HG02642 (cell line): ENCODE data around the gene SDCBP2.

Experiments
- ATAC-seq: cut with Tn5 transposase; IDR thresholded peaks from one replicate; pipeline ENCODE4 v1.9.1; 2021; ENCODE audit warnings: mild to moderate bottlenecking; ENCODE audit not compliant: unreplicated experiment, poor library complexity

The SDCBP2 gene

DNA sequence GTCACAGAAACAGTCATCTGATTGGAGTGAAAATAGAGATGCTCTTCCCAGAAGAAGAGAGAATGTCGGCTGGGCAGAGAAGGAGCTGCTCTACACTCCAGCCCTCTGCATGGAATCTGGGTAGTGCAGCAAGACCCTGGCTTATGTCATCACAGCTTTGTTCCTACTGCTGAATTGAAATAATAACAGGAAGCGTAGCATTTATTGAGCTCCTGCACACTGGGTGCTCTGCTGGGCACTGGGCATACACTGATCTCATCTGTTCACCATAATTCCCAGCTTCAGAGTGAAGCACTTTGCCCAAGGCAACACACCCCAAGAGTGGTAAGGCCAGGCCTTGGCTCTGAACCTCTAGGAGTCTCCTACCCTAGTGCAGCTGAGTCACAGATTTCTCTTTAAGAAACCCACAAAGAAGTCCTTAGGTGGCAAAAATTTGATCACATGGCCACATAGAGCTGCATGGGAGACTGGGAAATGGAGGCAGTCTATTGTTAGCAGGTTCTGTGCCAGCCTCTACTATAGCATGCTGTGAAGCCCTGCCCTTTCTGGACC is 3.9 kb upstream of the SDCBP2 start:
- no peak for ATAC-seq

- ATAC-seq, result no peak
Observed at GRCh38 chr20:1331801-1332453, 3.0 kb upstream of the SDCBP2 start.

DNA sequence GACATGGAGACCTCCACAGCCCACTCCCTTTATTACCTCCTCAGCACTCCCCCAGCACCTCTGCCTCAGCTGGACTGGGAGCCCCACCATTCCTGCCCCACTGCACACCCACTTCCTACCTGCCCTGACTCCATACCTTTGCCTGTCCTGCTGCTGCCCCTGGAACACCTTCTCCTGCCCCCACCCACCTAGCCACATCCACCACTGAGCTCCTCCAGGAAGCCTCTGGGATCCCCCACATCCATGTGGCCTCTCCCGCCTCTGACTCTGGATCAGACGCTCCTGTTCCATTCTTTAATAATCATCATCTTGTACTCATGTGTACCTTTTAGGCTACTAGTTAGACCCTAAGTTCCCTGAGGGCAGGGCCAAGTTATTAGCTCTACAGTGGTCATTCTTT is 2.2 kb upstream of the SDCBP2 start:
- ATAC-seq, result no peak

DNA sequence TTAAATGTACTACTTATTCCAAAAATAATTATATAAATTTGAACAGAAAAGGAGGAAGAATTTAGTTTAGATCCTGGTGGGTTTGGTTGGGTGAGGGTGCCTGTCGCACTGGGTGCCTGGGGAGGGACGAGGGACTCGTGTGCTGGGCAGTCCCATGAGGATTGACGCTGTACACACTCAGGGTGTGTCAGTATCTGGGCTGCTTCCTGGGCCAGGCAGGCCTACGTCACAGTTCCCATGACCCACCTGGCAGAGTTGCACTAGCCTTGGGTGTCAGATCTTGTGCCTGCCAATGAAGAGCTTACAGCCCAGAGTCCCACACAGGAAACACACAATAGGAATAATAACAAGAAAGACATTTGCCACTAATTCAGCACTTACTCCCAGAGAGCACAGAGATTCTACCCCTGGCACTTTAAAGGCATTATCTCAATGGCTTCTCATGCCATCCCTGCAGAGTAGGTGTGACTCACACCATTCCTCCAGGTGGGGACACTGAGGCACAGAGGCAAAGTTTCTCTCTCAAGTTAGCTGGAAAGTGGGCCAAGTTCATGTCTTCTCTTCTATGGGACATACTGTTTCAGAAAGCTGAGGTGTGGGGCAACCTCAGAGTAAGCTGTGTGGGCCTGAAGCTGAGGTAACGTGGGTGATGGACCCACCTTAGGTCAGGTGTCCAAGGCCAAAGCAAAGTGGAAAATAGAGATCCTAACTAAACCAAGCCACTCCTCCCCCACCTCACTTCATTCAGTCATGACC is 1.3 kb upstream of the SDCBP2 start:
- no peak for ATAC-seq

GRCh38 chr20:1327827-1328679 is 886 bp downstream of the SDCBP2 start:
- ATAC-seq, result no peak

DNA sequence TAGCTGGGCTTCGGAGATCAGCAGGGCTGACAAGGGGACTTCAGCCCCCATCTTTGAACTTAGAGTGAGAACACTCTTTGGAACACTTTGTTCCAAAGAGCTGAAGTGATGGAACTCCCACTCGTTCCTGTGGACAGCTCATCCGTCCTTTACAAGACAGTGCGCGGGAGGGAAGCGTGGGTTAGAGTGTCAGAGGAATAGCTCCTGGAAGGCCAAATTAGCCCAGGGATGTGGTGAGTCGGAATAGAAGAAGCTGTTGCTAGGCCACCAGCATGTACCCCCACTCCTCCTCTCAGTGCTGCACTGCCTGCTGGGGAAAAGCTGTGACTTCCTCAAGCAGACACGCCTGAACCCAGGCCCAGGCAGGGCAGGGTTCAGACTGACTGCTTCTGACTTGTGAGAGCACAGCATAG is 1.7 kb downstream of the SDCBP2 start:
- no peak for ATAC-seq

GRCh38 chr20:1326031-1326930 is 2.7 kb downstream of the SDCBP2 start:
- ATAC-seq, result no peak

- peak; percentile 88 for ATAC-seq
Observed at GRCh38 chr20:1325173-1326030, 3.5 kb downstream of the SDCBP2 start.

DNA sequence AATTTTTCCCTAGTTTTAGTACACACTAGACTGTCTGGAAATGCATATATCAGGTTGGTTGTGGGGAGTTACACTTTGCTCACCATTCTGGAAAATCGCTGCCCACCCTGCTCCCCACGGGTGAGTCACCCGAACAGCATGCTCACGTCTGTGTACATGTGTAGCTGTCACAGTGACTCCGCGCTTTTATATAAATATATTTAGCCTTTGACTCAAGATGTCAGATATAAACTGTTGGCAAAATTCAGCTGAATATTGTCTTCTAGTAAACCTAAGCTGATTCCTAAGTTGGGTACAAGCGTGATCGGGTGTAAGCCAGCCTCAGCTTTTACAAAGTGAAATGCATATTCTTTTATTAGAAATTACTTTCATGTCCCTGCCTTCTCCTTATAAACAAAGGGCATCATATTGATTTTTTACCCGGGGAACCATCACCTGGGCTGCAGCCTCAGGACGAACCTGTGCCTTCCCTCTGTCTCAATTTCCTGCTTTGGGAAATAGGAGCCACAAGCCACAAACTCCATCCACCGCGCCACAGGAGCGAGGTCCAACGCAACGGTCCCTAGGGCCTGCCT is 4.3 kb downstream of the SDCBP2 start:
- ATAC-seq, result no peak

DNA sequence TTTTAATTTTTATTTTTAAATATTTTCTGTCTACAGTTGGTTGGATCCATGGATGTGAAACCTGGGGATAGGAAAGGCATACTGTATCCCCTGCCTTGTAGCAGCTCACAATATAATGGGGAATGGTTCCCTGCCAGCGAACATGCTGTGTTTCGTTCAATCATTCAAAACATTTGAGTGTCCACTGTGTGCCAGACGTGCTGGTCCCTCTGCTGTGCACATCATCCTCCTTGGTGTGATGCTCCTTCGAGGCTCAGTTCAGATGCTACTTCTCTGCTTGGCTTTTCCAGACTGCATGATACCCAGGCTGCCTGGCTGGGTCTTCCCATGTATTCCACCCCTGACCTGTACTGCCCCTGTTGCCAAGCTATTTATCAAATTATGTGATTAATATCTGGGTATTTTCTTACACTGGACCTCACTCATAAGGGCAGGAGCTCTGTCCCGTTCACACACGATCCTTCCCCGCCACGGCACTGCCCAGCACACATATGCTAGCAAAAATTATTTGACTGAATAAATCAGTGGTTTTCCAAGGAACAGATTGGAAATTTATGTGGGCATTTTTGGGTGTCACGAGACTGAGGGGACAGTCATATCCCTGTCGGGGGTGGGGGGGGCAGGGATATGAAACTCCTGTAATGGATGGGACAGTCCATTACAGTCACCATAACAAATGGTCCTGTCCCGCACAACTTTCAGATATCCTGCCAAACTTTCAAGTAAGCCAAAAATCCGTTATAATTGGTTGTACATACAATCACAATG is 4.9 kb downstream of the SDCBP2 start:
- no peak for ATAC-seq

DNA sequence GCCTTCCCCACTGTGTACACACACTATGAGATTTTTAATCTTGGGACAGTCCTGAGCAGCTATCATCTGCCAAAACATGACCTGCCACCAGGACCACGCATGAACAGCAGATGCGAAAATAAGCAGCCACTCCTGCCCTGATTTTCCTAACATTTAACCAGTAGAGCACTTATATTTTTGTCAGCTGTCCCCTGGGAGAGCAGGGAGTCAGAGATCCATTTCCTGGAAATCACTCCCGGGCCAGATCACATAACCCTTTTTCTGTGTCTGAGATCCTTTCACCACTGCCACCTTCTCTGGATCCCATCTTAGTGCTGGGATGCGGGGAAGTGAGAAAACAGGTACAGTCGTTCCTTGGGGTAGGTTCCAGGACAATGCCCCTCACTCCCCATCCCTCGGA is 5.7 kb downstream of the SDCBP2 start:
- ATAC-seq, result no peak

- no peak for ATAC-seq
Observed at GRCh38 chr20:1322511-1323245, 6.3 kb downstream of the SDCBP2 start.

DNA sequence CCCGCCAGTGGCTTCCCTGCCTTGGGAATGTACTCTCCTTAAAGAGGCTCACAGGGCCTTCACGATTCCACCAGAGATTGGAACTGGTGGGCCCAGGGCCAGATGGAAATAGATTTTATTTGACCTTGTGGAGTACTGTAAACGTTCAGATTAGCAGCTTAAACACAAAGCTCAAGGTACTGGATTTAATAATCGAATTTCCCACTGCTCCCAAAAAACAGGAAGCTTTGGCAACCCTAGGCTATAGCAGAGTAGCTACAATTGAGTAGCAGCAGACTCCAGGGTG is 7.3 kb downstream of the SDCBP2 start:
- no peak for ATAC-seq

- no peak for ATAC-seq
Observed at GRCh38 chr20:1320902-1321653, 7.9 kb downstream of the SDCBP2 start.

- ATAC-seq, result no peak
Observed at GRCh38 chr20:1320016-1320415, 8.9 kb downstream of the SDCBP2 start.

- ATAC-seq, result no peak
Observed at GRCh38 chr20:1319462-1319861, 9.5 kb downstream of the SDCBP2 start.

- no peak for ATAC-seq
Observed at GRCh38 chr20:1319051-1319450, 9.9 kb downstream of the SDCBP2 start.
